Activated T-cell treated with anti-CD3 and anti-CD28 coated beads, Interleukin-2, amount 50 U/mL, for 1 hour (primary cell): Measurements from ENCODE around the gene PTPRT.

Experiments used
- DNase-seq: peaks from one replicate; pipeline ENCODE4 v3.0.0-alpha.2; 2020

The PTPRT gene

DNA sequence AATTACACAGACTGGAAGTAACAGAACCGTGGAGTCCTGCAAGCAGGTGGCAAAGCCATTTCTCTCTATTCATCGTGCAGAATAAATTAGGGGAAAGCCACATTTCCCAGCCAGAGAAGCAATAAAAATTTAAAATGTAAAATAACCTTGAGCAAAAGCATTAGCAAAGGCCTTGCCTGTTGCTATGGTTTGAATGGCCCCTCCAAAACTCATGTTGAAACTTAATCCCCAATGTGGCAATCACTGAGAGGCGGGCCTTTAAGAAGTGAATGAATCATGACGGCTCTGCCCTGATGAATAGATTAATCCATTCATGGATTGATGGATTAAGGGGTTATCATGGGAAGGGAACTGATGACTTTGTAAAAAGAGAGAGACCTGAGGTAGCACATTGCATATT is 679.0 kb downstream of the PTPRT start:
- DNase-seq: no peak

DNA sequence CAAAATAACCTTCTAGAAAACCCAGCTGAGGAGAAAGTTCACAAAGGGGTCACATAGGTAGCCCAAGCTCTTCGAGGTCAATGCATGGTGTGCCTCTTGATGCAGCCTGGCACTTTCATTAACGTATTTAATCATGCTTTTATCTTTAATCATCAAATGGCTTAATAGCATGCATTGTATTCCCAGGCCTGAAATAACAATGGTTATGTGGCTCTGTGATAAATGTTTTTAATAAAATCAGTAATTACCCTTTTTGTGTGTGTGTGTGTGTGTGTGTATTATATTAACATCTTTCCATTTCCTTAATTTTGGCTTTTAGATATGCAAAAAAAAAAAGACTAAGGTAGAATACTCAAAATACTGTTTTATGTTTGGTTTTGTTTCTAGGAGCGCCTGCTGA is 681.8 kb downstream of the PTPRT start:
- DNase-seq: no peak

DNA sequence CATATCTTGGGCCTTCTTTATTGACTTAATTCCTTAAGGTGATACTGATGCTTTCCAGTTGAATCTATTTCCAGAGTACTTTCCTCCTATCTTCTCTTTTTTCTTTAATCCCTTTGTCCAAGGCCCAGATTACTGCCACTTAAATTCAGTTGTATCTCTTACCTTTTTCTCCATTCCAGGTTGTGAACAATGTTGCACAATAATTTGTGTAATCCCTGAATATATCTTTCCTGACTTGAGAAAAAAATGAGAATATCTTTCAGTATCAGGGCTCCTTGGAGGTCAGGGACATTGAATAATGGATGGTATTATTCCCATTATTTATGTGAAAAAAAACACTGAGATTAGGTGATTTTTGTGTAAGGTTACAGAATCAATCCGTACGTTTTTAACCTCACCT is 683.3 kb downstream of the PTPRT start:
- no peak for DNase-seq

DNA sequence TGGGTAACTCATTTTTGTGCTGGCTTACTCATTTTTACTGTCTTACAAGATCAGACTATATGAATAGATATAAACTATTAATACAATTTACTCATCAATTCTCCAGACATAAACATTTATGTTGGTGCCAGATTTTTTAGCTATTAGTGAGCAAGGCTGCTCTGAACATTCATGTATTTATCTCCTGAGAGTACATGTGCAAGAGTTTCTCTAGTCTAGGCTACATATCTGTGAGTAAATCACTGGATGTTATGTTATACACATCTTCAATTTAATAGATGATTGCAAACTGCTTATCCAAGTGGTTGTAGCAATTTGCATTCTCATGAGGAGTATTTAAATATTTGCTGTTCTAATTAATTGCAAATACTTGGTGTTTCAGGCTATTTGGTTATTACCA is 687.1 kb downstream of the PTPRT start:
- no peak for DNase-seq

DNA sequence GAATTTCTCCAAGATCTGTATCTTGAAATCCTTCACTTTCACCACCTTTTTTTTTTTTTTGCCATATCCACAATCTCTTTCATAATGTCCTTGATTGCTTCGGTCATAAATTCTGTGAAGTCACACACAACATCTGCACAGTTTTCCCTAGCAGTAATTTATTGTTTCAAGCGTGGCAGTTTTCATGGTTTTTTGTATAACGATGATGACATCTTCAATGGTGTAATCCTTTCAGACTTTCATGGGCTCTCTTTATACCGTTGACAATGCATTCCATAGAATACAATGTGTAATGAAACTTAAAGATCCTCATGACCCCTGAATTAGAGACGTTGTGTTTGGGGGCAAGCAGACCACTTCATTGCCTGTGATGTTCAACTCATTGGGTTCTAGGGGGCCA is 693.1 kb downstream of the PTPRT start:
- DNase-seq: no peak

DNA sequence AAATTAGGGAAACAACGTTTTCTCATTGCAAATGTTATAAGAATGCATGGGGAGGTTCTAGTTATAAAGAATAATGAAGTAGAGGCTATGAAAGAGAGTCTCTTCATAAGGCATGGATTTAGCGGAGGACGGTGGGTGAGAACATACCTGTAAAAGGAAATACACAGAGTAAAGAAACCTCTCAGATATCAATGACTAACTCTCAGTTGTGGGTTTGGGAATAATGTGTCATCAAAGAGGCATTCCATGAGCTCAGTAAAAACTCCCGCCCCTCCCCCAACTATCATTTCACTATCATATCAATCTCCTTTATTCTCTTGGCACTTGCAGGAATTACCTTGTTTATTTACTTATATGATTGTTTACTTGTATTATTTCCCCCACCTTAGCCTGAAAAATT is 695.4 kb downstream of the PTPRT start:
- no peak for DNase-seq

DNA sequence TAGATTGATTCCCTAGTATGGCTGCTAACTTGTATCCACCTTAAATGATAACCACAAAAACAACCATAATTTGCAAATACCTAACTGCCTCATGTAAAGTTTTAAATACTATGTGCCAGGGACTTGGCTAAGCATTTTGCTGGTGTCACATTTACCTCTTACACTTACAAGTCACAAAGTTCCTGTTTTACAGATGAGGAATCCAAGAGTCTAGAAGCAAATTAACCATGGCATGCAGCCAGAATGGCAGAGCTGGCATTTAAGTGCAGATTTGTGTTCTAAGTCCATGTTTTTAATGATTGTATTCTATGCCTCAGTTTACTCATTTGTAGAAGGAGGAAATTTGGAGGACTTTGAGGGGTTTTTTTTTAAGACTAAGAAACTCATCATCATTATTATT is 696.7 kb downstream of the PTPRT start:
- no peak for DNase-seq

DNA sequence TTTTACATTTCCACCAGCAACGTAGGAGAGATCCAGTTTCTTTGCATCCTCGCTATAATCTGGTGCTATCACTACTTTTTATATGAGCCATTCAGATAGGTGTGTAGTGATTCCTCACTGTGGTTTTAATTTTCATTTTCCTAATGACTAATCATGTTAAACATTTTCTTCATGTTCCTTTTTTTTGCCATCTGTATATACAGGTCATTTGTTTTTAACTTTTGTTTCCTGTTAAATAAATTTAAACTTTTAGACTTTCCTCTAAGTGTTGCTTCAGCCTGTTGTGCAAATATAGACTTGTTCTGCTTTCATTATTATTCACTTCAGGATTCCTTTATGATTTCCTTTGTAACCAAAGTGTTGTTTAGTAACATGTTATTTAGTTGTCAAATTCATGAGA is 697.4 kb downstream of the PTPRT start:
- no peak for DNase-seq

DNA sequence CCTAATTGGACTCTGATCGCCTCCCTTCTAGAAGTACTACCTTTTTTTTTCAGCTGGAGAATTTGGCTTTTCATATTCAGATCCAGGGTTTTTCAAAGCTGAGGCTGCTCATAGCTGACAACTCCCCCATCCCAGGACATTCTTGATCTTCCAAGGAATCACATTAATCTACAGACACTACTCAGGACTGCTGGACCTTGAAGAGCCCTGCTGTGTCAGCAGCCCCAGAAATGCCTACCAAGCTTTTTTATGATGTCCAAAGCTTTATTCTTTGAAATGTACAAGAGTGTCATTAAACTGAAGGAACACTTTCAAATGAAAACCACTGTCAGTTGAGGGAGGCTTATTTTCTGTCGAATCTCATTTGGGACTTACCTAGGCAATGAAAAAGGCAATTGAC is 704.1 kb downstream of the PTPRT start:
- DNase-seq: no peak

DNA sequence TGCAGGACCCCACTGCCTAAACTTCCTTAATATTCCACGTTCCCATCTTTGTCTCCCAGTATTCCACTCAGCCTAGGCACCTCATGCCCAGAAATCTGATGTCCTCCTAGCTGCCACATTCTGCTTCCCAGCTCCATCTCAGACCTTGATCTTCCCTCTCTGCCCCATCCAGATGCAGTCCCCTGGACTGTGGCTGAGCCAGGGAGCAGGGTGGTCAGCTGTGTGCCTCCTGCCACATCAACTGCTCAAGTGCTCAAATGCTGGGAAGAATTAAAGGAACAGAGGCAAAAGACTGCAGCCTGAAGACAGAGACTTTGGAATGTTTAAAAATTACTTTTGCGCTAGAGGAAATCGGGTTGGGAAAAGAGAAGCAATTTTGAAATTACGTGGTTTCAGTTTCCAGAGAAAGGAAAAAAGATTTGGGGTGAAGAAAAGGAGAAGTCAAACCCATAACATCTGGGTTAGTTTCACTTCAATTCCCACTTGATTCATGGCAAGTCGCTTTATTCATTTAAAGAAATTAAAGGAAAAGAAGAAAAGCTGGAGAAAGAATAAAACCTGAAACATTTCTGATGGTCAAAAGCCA is 704.8 kb downstream of the PTPRT start:
- DNase-seq: no peak

DNA sequence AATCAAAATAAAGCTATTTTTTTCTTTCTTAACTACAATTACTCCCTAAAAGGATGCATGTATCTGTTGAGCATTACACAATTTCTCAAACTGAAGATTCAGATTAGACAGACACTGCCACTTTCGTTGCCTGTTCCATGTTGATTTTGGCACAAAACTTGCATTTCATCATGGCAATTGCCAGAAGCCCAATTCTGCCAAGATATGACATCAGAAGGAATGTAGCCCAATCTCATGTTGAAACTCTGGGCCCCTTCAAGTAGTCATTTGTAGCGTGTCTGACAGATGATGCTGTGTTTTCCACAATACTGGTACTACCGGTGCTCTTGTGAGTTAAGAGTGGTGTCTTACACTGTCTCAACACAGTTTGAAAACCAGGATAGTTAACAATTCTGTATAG is 705.4 kb downstream of the PTPRT start:
- DNase-seq: no peak

DNA sequence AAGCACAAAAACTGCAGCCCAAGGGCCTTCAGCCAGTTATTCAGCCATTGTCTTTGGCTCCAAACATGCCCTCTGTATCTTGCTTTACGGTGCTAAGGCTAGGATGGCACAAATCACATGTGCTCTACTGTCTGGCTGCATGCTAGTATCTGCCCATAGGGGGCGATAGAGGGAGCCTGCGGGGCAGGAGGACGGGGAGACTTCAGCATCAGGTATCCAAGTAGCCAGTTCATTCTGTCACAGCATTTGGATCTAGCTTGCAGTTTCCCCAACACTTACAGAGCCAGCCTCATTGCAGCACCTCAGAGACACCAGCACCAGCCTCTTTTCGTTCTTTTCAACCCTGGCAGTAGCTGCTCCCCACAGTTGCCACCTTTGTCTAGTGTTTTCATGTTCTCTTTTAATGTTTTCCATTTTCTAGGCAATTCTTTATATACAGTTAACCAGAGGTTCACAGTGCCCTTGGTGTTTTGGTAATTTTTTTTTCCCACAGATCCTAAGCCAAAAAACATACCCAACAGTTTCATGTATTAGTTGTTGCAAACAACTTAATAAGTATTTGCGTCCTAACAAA is 705.9 kb downstream of the PTPRT start:
- no peak for DNase-seq

DNA sequence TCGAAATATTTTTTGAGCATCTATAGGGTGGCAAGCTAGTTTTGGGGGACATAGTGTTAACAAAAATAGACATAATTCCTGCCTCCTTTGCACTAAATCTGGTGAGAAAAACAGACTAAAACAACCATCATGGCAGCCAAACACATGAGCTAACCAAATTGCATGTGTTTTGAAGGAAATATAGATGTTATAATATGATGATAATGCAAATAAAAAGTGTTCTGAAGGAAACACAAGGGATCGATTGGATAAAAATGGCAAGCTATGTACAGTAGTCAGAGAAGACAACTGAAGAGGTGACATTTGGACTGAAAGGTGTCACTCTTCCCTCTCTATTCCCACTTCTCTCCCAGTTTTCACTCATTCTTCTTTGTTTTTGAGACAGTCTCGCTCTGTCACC is 706.9 kb downstream of the PTPRT start:
- no peak for DNase-seq

DNA sequence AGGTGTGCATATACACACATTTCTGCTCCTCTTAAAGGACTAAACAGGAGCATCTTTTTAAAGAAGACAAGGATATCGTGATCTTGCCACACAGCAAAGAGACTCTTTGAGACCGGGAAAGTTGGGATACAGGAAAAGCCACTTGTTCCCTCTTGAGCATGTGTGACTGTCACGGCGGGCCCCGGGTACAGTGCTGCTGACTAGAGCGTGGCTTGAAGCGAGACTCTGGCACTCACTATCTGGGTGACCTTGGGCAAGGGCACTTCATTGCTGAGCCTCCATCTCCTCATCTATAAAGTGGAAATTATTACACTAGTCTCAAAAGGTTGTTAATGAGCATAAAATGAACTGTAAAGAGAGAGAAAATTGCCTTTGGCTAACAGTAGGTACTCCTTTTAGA is 713.9 kb downstream of the PTPRT start:
- DNase-seq: no peak

DNA sequence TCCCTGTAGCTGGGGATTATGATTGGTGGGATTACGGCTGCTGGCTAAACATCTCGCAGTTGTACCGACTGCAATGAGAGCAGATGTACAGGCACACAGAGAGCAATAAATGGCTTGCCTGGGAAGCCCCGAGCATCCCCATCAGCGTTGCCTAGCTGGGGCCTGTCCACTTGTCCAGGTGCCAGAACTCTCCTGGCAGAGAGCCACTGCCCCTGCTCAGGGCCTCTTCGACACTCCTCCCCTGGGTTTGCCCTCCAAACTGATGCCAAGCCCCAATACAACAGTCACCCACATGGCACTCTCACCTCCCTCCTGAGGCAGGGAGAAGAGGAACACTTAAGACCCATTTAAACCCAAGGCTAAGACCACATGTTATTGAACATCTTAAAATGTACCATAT is 715.1 kb downstream of the PTPRT start:
- no peak for DNase-seq

DNA sequence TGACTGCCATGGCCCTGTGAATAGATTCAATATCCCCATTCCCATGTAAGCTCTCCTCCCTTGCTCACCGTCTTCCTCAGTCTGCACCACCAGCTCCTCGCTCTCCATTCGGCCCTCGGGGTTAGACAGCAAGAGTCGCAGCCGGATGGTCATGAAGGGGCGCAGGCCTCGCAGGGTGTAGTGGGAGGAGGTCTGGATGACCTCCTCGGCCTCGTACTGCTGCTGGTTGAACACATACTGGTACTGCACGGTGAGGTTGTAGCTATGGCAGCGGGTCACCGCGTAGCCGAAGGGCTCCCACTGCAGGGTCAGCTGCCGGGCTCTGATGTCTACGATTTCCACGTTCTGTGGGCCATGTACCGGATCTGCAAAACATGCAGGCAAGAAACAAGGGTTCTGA is 717.5 kb downstream of the PTPRT start:
- no peak for DNase-seq

DNA sequence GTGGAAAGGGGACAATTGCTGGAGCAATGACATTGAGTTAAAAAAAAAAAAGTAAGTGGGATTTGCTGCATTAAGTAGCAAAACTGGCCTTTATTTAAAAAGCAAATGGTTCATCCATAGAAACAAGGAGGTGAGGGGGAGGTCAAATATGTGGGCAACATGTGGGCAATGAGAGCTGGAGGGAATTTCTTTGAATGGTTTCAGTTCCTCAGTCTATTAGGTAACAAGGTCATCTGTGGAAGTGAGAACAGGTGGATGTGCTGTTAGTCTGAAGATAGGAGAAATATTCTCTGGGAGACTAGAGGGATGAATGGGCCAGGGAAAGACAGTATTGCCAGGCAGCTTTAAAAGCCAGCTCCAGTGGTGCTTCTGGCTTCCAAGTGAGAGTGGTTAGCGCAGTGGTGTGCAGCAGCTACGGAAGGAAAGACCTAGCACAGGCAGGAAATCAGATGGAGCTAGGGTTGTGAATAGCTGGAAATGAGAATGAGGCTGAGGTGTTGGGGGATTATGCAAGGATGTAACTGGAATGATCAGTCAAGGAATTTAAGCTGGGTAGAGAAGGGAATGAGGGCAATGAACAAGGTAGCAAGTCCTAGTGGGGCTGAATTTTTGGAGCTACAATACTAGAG is 727.6 kb downstream of the PTPRT start:
- no peak for DNase-seq

DNA sequence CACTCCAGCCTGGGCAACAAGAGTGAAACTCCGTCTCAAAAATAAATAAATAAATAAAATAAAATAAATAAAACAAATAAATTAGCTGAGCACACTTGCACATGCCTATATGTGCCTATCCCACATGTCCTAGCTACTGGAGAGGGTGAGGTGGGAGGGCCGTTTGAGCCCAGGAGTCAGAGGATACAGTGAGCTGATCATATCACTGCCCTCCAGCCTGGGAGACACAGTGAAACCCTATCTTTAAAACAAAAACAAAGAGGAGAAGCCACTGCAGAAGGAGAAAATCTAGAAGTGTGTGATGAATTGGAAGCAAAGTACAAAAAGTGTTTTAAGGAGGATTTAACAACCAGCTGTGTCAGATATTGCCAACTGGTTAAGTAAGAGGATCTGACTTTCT is 728.4 kb downstream of the PTPRT start:
- no peak for DNase-seq

DNA sequence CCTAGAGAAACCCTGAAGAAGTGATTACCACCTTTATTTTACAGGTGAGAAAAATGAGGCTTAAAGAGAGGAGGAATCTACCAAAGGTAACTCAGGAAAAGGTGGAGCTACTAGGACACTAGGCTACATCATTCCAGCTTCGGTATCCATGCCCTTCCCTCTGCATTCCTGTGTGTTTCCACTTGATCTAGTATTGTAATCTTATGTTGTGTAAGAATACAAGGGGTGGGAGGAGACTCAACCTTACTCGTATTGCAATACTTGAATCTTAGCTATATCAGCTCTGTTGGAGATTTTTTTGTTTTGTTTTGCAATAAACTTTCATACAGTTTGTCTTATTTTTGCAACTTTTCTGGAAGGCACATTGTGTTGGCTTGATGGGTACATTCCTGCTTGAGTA is 742.4 kb downstream of the PTPRT start:
- no peak for DNase-seq

DNA sequence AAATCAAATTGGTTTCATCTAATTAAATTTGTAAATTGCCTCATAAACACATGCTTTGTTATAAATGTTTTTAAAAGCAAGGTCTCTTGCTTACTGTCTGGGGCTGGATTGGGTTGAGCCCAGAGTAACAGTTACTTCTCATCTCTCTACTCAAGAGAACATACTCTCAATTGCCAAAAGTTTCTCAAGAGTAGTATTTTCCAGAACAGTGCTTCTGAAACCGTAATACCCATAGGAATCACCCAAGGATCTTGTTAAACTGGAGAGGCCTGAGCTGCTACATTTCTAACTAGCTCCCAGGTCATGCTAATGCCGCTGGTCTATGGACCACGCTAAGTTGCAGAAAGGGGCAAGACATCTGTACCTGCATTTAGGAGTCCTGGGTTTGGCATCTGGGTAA is 744.9 kb downstream of the PTPRT start:
- DNase-seq: no peak

DNA sequence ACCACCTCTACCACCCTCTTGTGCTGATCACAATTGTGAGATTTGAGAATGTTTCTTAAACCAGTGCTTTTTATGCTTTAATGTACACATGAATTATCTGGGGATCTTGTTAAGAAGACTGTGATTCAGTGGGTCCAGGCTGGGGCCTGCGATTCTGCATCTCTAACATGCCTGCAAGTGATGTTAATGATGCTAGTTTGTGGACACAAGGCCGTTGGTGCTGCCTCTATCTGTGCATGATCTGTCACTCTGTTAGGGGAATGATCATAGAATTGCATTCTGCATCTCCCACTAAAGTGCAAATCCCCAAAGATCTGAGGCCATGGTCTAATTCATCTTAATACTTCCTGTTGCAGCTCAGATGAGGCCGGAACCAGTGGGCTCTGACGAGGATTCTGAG is 746.5 kb downstream of the PTPRT start:
- DNase-seq: no peak

DNA sequence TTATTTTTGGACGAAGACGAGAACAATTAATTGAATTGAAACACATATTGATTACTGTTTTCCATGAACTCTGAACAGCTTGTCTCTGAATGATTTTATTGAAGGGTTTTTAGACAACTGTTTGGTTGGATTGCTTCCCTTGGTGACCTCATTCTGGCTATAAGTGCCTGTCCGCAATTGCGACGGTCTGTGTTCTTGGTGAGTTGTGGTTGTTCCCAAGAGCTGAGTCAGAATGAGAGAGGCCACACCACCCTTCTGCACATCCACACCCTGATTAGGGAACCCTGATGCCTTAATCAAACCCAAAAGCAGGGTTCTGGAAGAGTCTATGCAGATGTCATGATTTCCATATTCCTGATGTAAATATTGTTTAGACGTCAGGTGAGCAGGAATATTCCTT is 747.0 kb downstream of the PTPRT start:
- no peak for DNase-seq

DNA sequence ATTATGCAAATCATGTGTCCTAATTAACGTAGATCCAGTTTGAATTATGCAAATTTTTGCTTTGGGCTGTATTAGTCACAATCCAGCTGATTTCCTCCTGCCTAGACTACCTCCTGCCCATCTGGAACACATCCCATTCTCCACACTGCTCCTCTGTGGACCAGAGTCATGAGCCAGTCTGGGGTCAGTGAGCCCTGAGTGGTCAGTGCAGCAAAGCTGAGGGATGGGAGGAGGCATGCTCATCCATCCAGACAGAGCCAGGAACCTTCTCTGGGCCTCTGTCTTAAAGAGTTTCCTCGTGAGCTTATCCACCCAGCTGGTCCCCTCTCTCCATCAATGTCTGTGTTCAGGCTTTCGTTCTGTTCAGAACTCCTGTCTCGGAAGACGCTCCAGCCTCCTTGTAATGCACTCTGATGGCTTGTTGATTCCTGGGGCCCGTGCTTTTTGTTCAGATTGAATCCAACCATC is 747.8 kb downstream of the PTPRT start:
- DNase-seq: no peak

DNA sequence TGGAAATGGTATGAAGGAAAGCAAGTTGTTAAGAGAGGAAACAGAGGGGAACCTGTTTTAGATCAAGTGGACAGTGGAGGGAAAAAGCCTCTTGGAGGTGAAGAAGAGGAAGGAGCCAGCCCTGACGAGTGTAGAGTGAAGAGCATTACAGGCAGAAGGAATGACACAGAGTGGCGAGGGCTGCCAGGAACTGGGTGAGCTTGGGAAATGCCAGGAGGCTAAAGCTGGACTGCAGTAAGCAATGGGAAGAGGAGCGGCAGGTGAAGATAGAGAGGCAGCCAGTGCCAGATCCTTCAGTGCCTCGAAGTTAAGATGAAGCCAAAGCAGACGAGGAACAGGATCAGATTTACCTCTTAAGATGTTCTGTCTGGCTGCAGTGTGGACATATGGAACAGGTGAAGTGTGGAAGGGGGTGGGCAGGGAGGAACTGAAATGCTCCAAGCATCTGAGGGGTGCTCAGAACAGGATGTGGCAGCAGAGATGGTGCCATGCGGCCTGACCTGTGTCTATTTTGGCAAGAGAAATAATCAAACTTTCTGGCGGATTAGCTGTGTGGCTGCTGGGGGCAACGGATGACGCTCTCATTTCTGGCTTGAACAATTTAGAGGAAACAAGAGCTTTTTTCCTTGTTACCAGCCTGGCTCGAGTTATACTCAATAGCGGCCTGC is 748.4 kb downstream of the PTPRT start:
- DNase-seq: no peak
